GM21786 (cell line): Measurements from ENCODE around the gene CERS1.

ENCODE experiments used
- ATAC-seq: cut with Tn5 transposase; IDR thresholded peaks from one replicate; pipeline ENCODE4 v1.9.1; 2021; ENCODE audit not compliant: unreplicated experiment

The CERS1 gene

GRCh38 chr19:18841400-18841799 lies 54.6 kb downstream of the CERS1 start:
- ATAC-seq: no peak

GRCh38 chr19:18840288-18841267 lies 55.4 kb downstream of the CERS1 start:
- no peak for ATAC-seq

GRCh38 chr19:18839465-18840287 lies 56.3 kb downstream of the CERS1 start:
- no peak for ATAC-seq

- no peak for ATAC-seq
Measured at GRCh38 chr19:18834644-18834984, 61.3 kb downstream of the CERS1 start.

- no peak for ATAC-seq
Measured at GRCh38 chr19:18833849-18834643, 61.9 kb downstream of the CERS1 start.

- no peak for ATAC-seq
Measured at GRCh38 chr19:18833141-18833476, 62.8 kb downstream of the CERS1 start.

GRCh38 chr19:18832306-18833140 lies 63.4 kb downstream of the CERS1 start:
- ATAC-seq: peak; percentile 16

GRCh38 chr19:18831524-18832305 lies 64.2 kb downstream of the CERS1 start, which contains the start of gene UPF1:
TSS of gene UPF1 (plus strand) at chr19:18831959. CDS start at chr19:18832210, 251 bp downstream.
- ATAC-seq: peak; percentile 58

GRCh38 chr19:18830488-18830887 lies 65.5 kb downstream of the CERS1 start:
- ATAC-seq: no peak

GRCh38 chr19:18828786-18829185 lies 67.2 kb downstream of the CERS1 start:
- no peak for ATAC-seq
